Mammary epithelial cell (primary cell): ENCODE data around the gene ASXL3.
A peak's percentile ranks its signal among the peaks of the same experiment; 100 is the strongest.

Experiments used
- EZH2 ChIP-seq: IDR thresholded peaks from 2 replicates; pipeline ENCODE4 v1.6.1; 2012; ENCODE audit warnings: low read length, inconsistent platforms, borderline replicate concordance
- TF ChIP-seq, protein P1 (sequence below), 2 donors: IDR thresholded peaks in 1 of 2; conservative IDR thresholded peaks in 1 of 2; 2 replicates each; pipeline ENCODE4 v1.5.1; 2011 to 2012; ENCODE audit warnings: inconsistent platforms in 2 of 2, low read length in 2 of 2, mild to moderate bottlenecking in 2 of 2, control low read depth in 1 of 2, low read depth in 1 of 2; ENCODE audit not compliant: insufficient read depth in 1 of 2; ENCODE audit errors: extremely low read depth in 1 of 2

DNA sequence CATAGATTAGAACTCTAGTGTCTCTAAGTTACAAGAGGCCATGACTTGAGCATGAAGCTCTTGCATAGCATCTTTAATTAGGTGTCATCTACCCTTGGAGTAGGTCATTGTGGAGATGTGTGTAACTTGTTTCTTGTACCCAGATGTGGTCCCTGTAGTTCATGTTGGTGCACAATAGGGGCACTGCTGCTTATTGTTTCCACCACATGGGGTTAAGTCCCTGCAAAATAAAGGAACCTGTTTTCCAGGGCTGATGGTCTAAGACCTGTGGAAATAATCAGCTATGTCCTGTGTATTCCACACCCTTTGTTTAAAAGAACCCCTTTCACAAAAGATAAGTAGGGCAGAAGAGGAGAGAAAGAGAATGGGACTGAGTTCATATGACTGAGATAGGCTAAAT, 28.6 kb downstream of the ASXL3 start:
- TF ChIP-seq, protein P1, sequence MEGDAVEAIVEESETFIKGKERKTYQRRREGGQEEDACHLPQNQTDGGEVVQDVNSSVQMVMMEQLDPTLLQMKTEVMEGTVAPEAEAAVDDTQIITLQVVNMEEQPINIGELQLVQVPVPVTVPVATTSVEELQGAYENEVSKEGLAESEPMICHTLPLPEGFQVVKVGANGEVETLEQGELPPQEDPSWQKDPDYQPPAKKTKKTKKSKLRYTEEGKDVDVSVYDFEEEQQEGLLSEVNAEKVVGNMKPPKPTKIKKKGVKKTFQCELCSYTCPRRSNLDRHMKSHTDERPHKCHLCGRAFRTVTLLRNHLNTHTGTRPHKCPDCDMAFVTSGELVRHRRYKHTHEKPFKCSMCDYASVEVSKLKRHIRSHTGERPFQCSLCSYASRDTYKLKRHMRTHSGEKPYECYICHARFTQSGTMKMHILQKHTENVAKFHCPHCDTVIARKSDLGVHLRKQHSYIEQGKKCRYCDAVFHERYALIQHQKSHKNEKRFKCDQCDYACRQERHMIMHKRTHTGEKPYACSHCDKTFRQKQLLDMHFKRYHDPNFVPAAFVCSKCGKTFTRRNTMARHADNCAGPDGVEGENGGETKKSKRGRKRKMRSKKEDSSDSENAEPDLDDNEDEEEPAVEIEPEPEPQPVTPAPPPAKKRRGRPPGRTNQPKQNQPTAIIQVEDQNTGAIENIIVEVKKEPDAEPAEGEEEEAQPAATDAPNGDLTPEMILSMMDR (conservative IDR thresholded peaks at IDR 0.05 in 1 of 2, IDR thresholded peaks at IDR 0.05 in 1 of 2; ENCODE audit: extremely low read depth in 1 of 2, insufficient read depth in 1 of 2, low read depth in 1 of 2, low read length in 2 of 2) = peak; percentile 3 to 17
- TF ChIP-seq EZH2 = no peak
